GM19452 (cell line): ENCODE measurements around the gene FMN1.
"Not testable (repeated sequence)": the region's sequence is repeated elsewhere in the genome, so short reads cannot be mapped to it uniquely, and the experiment has no call there.

Experiments
- ATAC-seq: cut with Tn5 transposase; IDR thresholded peaks from one replicate; pipeline ENCODE4 v1.9.1; 2021; ENCODE audit not compliant: unreplicated experiment

Gene FMN1

GRCh38 chr15:32983679-32984078, 210.8 kb downstream of the FMN1 start:
- no peak for ATAC-seq

- no peak for ATAC-seq
Observed at GRCh38 chr15:32982001-32982400, 212.5 kb downstream of the FMN1 start.

GRCh38 chr15:32981536-32981935, 213.0 kb downstream of the FMN1 start:
- no peak for ATAC-seq

- ATAC-seq, result no peak
Observed at GRCh38 chr15:32979710-32980109, 214.8 kb downstream of the FMN1 start.

- no peak for ATAC-seq
Observed at GRCh38 chr15:32977506-32977905, 217.0 kb downstream of the FMN1 start.

- ATAC-seq, result no peak
Observed at GRCh38 chr15:32974691-32975090, 219.8 kb downstream of the FMN1 start.

- no peak for ATAC-seq
Observed at GRCh38 chr15:32972686-32973085, 221.8 kb downstream of the FMN1 start.

GRCh38 chr15:32970847-32971246, 223.7 kb downstream of the FMN1 start:
- no peak for ATAC-seq

GRCh38 chr15:32967521-32967920, 227.0 kb downstream of the FMN1 start:
- ATAC-seq, result no peak

GRCh38 chr15:32966512-32966911, 228.0 kb downstream of the FMN1 start:
- no peak for ATAC-seq

- no peak for ATAC-seq
Observed at GRCh38 chr15:32965897-32966296, 228.6 kb downstream of the FMN1 start.

- ATAC-seq, result no peak
Observed at GRCh38 chr15:32959077-32959476, 235.4 kb downstream of the FMN1 start.

- no peak for ATAC-seq
Observed at GRCh38 chr15:32957219-32957618, 237.3 kb downstream of the FMN1 start.

GRCh38 chr15:32956711-32957110, 237.8 kb downstream of the FMN1 start:
- ATAC-seq, result no peak

- no peak for ATAC-seq
Observed at GRCh38 chr15:32956006-32956405, 238.5 kb downstream of the FMN1 start.

- no peak for ATAC-seq
Observed at GRCh38 chr15:32953533-32953910, 241.0 kb downstream of the FMN1 start.

- no peak for ATAC-seq
Observed at GRCh38 chr15:32952901-32953532, 241.5 kb downstream of the FMN1 start.

GRCh38 chr15:32951736-32952464, 242.6 kb downstream of the FMN1 start:
- ATAC-seq, result no peak

- ATAC-seq, result not testable (repeated sequence)
Observed at GRCh38 chr15:32950051-32950450, 244.5 kb downstream of the FMN1 start.

GRCh38 chr15:32946210-32946609, 248.3 kb downstream of the FMN1 start:
- no peak for ATAC-seq

- ATAC-seq, result no peak
Observed at GRCh38 chr15:32944431-32944830, 250.1 kb downstream of the FMN1 start.

- no peak for ATAC-seq
Observed at GRCh38 chr15:32943711-32944110, 250.8 kb downstream of the FMN1 start.

GRCh38 chr15:32942401-32942841, 252.1 kb downstream of the FMN1 start:
- ATAC-seq, result no peak
